K562 (cell line): ENCODE data around the gene CFAP92. TPM values are rescaled to one million over a fixed set of nuclear protein-coding genes. Genes with fewer than 3 reads are reported as not detected.

Experiments used
- ATAC-seq: fragments of 200-7000 bp; cut with Tn5 transposase; 3 replicates; pipeline ENCODE4 v1.9.1; 2020; ENCODE audit warnings: moderate library complexity
- BruUV-seq: library from RNA; stranded (reverse); fragments of 400-500 nt; replicated peaks from 2 replicates; lab custom pipeline; 2021; lab: Mats Ljungman, UMichigan
- CTCF ChIA-PET: fragments of 300-600 bp; formaldehyde crosslinking; extraction: SDS; loops from one replicate; lab custom pipeline; 2021; ENCODE audit warnings: low intra/inter-chr PET ratio; lab: Yijun Ruan, JAX
- POLR2A ChIA-PET: fragments of 300-600, 350-650 bp; sonication (Branson Sonifier 250); formaldehyde crosslinking; extraction: SDS; loops from one replicate; lab custom pipeline; 2021; ENCODE audit warnings: antibody characterized with exemption, inconsistent platforms; lab: Yijun Ruan, JAX
- DNase-seq, 4 experiments: peaks; one replicate each; pipeline versions ENCODE4 v3.0.0 to v3.0.0-alpha.2; 2011 to 2018; ENCODE audit warnings: low spot score in 3 of 4, mixed read lengths in 3 of 4; ENCODE audit errors: extremely low read depth in 1 of 4
- FAIRE-seq: peaks from 2 replicates; lab custom pipeline; 2011; peaks lifted over from hg19 to GRCh38; lab: Jason Lieb, UNC
- H2AFZ ChIP-seq: 2 replicates; pipeline ENCODE4 v1.6.0; 2011; ENCODE audit warnings: low read depth, low read length, control low read depth, inconsistent platforms
- H3K27ac ChIP-seq: fragments of 200-600 bp; 3 replicates; pipeline ENCODE4 v1.8.0; 2011; ENCODE audit warnings: low read depth, mild to moderate bottlenecking, control low read depth, inconsistent platforms, low read length, moderate library complexity, mixed read lengths; ENCODE audit errors: extremely low read depth
- H3K27me3 ChIP-seq, 2 experiments: fragments of 300-600 bp in 1 of 2; 2 replicates in 1 of 2; 3 replicates in 1 of 2; pipeline versions ENCODE4 v1.6.0 to v1.8.0; 2011; ENCODE audit warnings: inconsistent platforms in 2 of 2, low read length in 2 of 2, mild to moderate bottlenecking in 1 of 2, mixed read lengths in 1 of 2, moderate library complexity in 1 of 2; ENCODE audit not compliant: control insufficient read depth in 2 of 2, insufficient read depth in 2 of 2
- H3K36me3 ChIP-seq: fragments of 300-600 bp; 3 replicates; pipeline ENCODE4 v1.8.0; 2011; ENCODE audit warnings: mild to moderate bottlenecking, low read length, inconsistent platforms; ENCODE audit not compliant: control insufficient read depth, insufficient read depth
- H3K4me1 ChIP-seq, 2 experiments: fragments of 200-600 bp in 1 of 2; replicated peaks in 1 of 2; 2 replicates in 1 of 2; 3 replicates in 1 of 2; pipeline versions ENCODE4 v1.5.1 to v1.8.0; 2011; ENCODE audit warnings: inconsistent platforms in 2 of 2, low read length in 2 of 2, mild to moderate bottlenecking in 1 of 2, mixed read lengths in 1 of 2, moderate library complexity in 1 of 2; ENCODE audit not compliant: control insufficient read depth in 2 of 2, insufficient read depth in 2 of 2
- H3K4me2 ChIP-seq: 2 replicates; pipeline ENCODE4 v1.6.1; 2011; ENCODE audit warnings: low read length, control low read depth, inconsistent platforms, mixed read lengths; ENCODE audit not compliant: insufficient read depth
- H3K4me3 ChIP-seq: fragments of 200-600 bp; sonication (generic), shearing (Covaris generic); 2 replicates; pipeline ENCODE4 v1.5.1; 2016; ENCODE audit warnings: control low read depth, inconsistent platforms
- H3K79me2 ChIP-seq: fragments of 200-600 bp; 3 replicates; pipeline ENCODE4 v1.8.0; 2011; ENCODE audit warnings: low read length, inconsistent platforms; ENCODE audit not compliant: control insufficient read depth, insufficient read depth
- H3K9ac ChIP-seq, 2 experiments: 2 replicates each; pipeline versions ENCODE4 v1.6.0 to v1.6.1; 2011; ENCODE audit warnings: low read depth in 2 of 2, low read length in 2 of 2, control low read depth in 1 of 2, inconsistent platforms in 1 of 2, mild to moderate bottlenecking in 1 of 2, mixed read lengths in 1 of 2; ENCODE audit not compliant: insufficient read depth in 1 of 2
- H3K9me1 ChIP-seq: one replicate; pipeline ENCODE4 v1.6.0; 2011; ENCODE audit warnings: inconsistent platforms, mild to moderate bottlenecking, low read length, moderate library complexity; ENCODE audit not compliant: control insufficient read depth, insufficient read depth
- H3K9me3 ChIP-seq: replicated peaks from 2 replicates; pipeline ENCODE4 v1.5.1; 2011; ENCODE audit warnings: low read depth, low read length, inconsistent platforms; ENCODE audit not compliant: control insufficient read depth, insufficient read depth
- H4K20me1 ChIP-seq: replicated peaks from 2 replicates; pipeline ENCODE4 v1.6.1; 2011; ENCODE audit warnings: low read length, inconsistent platforms, mixed read lengths; ENCODE audit not compliant: control insufficient read depth, insufficient read depth
- FOXA3 ChIP-seq, 2 experiments: fragments of 450-650 bp in 1 of 2; sonication (generic) in 1 of 2; formaldehyde crosslinking; IDR thresholded peaks in 1 of 2; conservative IDR thresholded peaks in 1 of 2; 2 replicates each; pipeline versions ENCODE4 v1.4.0 to v1.8.0; 2020 to 2022; ENCODE audit warnings: mild to moderate bottlenecking in 2 of 2, missing genetic modification reagents in 1 of 2
- NFIX ChIP-seq: fragments of 250-450 bp; sonication (Bioruptor Pico); IDR thresholded peaks from 2 replicates; pipeline ENCODE4 v1.4.0; 2020; ENCODE audit warnings: low read depth, mild to moderate bottlenecking, moderate library complexity
- RCOR1 ChIP-seq, 2 experiments: IDR thresholded peaks; 2 replicates each; pipeline ENCODE4 v1.6.1; 2012; ENCODE audit warnings: low read depth in 2 of 2, low read length in 2 of 2, borderline replicate concordance in 1 of 2, improper control_type of control experiment in 1 of 2
- SP1 ChIP-seq: sonication (generic); formaldehyde crosslinking; IDR thresholded peaks from 2 replicates; pipeline ENCODE4 v1.8.1; 2022; ENCODE audit warnings: mild to moderate bottlenecking, missing genetic modification reagents
- TFAP4 ChIP-seq: sonication (generic); formaldehyde crosslinking; IDR thresholded peaks from 2 replicates; pipeline ENCODE4 v1.8.0; 2022; ENCODE audit warnings: missing genetic modification reagents, mild to moderate bottlenecking, moderate library complexity, borderline replicate concordance
- UBTF ChIP-seq, 2 experiments: IDR thresholded peaks; 2 replicates each; pipeline ENCODE4 v1.6.1; 2012; ENCODE audit warnings: improper control_type of control experiment in 2 of 2, low read depth in 2 of 2, low read length in 2 of 2, borderline replicate concordance in 1 of 2
- ZC3H11A ChIP-seq: IDR thresholded peaks from 2 replicates; pipeline ENCODE4 v1.6.1; 2012; ENCODE audit warnings: low read depth, low read length, improper control_type of control experiment
- ZNF124 ChIP-seq: sonication (generic); formaldehyde crosslinking; IDR thresholded peaks from 2 replicates; pipeline ENCODE4 v1.8.1; 2022; ENCODE audit warnings: missing genetic modification reagents
- ZNF431 ChIP-seq: sonication (generic); formaldehyde crosslinking; IDR thresholded peaks from 2 replicates; pipeline ENCODE4 v1.8.0; 2022; ENCODE audit warnings: mild to moderate bottlenecking, missing genetic modification reagents
- WGBS: fragments of 100-300 bp; shearing (Covaris generic); methylation state at CpG from one replicate; pipeline ENCODE4 v1.1.6; 2016; ENCODE audit warnings: low coverage, mixed read lengths; ENCODE audit not compliant: insufficient coverage; ENCODE audit errors: missing lambda C conversion rate; 5-methylcytosine and 5-hydroxymethylcytosine counted together
- in situ Hi-C: fragments of 300-500 bp; cut with MboI; formaldehyde crosslinking; loops from 4 replicates; pipeline ENCODE4 v1.15.0; 2018; ENCODE audit warnings: inconsistent platforms, mixed read lengths
- intact Hi-C: fragments of 100-400 bp; cut with micrococcal nuclease; formaldehyde crosslinking; loops from 2 replicates; pipeline ENCODE4 v1.14.2; 2022
- polyA plus RNA-seq, 8 experiments: library from polyadenylated mRNA; depleted of rRNA in 4 of 8; stranded (reverse) in 5 of 8; unstranded in 3 of 8; fragments of >200 nt; fragmentation: Nextera tagmentation in 2 of 8; fragmentation: Illumina TruSeq in 1 of 8; extraction: Ambion mirVana in 2 of 8; extraction: Trizol in 1 of 8; gene quantifications; 2 replicates each; pipeline versions ENCODE4 v1.2.1 to v1.2.3, GENCODE V29; 2011 to 2014; ENCODE audit warnings: inconsistent platforms in 1 of 8, missing spikeins in 1 of 8
- total RNA-seq, 7 experiments: library from RNA; depleted of rRNA in 6 of 7; stranded (reverse); fragments of >200 nt in 6 of 7; fragmentation: Illumina TruSeq in 2 of 7; extraction: Trizol in 2 of 7; gene quantifications; 2 replicates each; pipeline versions ENCODE4 v1.2.1 to v1.2.3, GENCODE V29; 2011 to 2021; ENCODE audit warnings: low replicate concordance in 1 of 7
- TF ChIP-seq, protein P1 (sequence below): fragments of 200-800 bp; sonication (Bioruptor generic); IDR thresholded peaks from 2 replicates; pipeline ENCODE4 v1.6.1; 2017; ENCODE audit warnings: missing genetic modification characterization, missing compliant biosample characterization

The CFAP92 gene
- total and polyA plus RNA-seq, 9 of the 15 experiments (the other 6 are each of a cell fraction or from before 2014, with no cell fraction given), result 0.06 to 0.62 (median 0.36) TPM

DNA sequence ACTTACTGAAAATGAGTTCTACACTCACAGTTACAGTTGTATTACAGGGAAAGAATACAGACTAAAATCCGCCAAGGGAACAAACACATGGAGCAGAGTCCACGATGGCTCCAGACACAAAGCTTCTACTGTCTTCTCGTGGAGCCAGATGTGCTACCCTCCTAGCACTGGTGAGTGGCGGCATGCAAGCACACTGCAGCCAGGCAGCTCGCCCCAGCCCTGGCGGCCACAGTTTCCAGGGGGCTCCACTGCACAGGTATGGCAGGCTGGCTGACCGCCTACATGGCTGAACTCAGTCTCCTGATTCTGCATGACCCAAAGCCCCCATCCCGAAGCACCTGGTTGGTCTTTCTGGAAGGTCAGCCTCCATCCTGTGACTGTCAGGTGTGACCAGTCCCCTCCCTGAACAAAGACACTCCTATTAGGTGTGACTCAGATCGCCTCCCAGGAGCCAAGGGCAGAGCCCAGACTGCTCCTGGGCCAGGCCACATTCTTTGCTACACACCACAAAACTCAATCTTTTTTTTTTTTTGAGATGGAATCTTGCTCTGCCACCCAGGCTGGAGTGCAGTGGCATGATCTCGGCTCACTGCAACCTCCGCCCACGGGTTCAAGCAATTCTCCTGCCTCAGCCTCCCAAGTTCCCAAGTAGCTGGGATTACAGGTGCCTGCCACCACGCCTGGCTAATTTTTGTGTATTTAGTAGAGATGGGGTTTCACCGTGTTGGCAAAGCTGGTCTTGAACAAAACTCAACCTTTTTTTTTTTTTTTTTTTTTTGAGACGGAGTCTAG lies 51.5 kb downstream of the CFAP92 start:
- FAIRE-seq, result no peak
- no peak overlapping the region for H3K9ac ChIP-seq
- no peak for DNase-seq

More for the DNA sequence above, 51.5 kb downstream of the CFAP92 start:
- under 1% methylated on average over 12 of the region's 15 CpGs for WGBS
- H3K27me3 ChIP-seq, result peaks cover 6 to 35% of the 10 kb centered on the region in 2 experiments; a peak in 4 of 5 replicates
- TF ChIP-seq, protein P1, sequence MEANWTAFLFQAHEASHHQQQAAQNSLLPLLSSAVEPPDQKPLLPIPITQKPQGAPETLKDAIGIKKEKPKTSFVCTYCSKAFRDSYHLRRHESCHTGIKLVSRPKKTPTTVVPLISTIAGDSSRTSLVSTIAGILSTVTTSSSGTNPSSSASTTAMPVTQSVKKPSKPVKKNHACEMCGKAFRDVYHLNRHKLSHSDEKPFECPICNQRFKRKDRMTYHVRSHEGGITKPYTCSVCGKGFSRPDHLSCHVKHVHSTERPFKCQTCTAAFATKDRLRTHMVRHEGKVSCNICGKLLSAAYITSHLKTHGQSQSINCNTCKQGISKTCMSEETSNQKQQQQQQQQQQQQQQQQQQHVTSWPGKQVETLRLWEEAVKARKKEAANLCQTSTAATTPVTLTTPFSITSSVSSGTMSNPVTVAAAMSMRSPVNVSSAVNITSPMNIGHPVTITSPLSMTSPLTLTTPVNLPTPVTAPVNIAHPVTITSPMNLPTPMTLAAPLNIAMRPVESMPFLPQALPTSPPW (CRISPR knock-in tag), result no peak
- TF ChIP-seq FOXA3 (CRISPR knock-in tag; conservative IDR thresholded peaks at IDR 0.05 in 1 of 2, IDR thresholded peaks at IDR 0.05 in 1 of 2) (no peak), NFIX (CRISPR knock-in tag) (no peak), ZNF124 (CRISPR knock-in tag) (no peak), RCOR1 (IDR thresholded peaks at IDR 0.05; ENCODE audit: borderline replicate concordance in 1 of 2, low read depth in 2 of 2, low read length in 2 of 2) (no peak), UBTF (IDR thresholded peaks at IDR 0.05; ENCODE audit: borderline replicate concordance in 1 of 2, low read depth in 2 of 2, low read length in 2 of 2) (no peak), TFAP4 (CRISPR knock-in tag) (no peak), ZC3H11A (no peak), ZNF431 (no peak), SP1 (CRISPR knock-in tag) (no peak)
- no peaks in the 10 kb centered on the region for H3K9me3 ChIP-seq
- no TSS peak for BruUV-seq
- ATAC-seq, result peak; percentile 47; the same call in 2 of the 3 replicates
- H3K4me2 ChIP-seq, result no peak overlapping the region
- H3K9me1 ChIP-seq, result no peaks in the 10 kb centered on the region
- in situ Hi-C loops (no loop called here), intact Hi-C loops (no loop called here)
- H3K4me3 ChIP-seq, result no peak overlapping the region
- H3K27ac ChIP-seq, result no peak overlapping the region
- H3K79me2 ChIP-seq, result no peaks in the 10 kb centered on the region
- H3K4me1 ChIP-seq, result peaks cover 0 to 3% of the 10 kb centered on the region in 2 experiments; a peak in 2 of 5 replicates
- H2AFZ ChIP-seq, result no peak overlapping the region
- POLR2A ChIA-PET, result no interaction called here
- CTCF ChIA-PET, result no interaction called here
- no peaks in the 10 kb centered on the region for H4K20me1 ChIP-seq
- no peaks in the 10 kb centered on the region for H3K36me3 ChIP-seq
